Activated T-helper 1 cell treated with anti-CD3 and anti-CD28 coated beads, Interleukin-12 subunit alpha, Interleukin-12 subunit beta, Interleukin-2, Interleukin-4 antibody, amounts not matched to agents 30 ng/mL and 10 ng/mL and 1 ng/mL, durations not matched to agents 14 hours and 24 hours and 36 hours (primary cell): Measurements from ENCODE around the gene ENPEP. TPM values are rescaled to one million over a fixed set of nuclear protein-coding genes. Genes with fewer than 3 reads are reported as not detected.
"Not testable (repeated sequence)": the region's sequence is repeated elsewhere in the genome, so short reads cannot be mapped to it uniquely, and the experiment has no call there.

Experiments used
- DNase-seq: peaks from one replicate; pipeline ENCODE4 v3.0.0; 2021; ENCODE audit warnings: low spot score
- H3K27ac Mint-ChIP-seq: one replicate; pipeline ENCODE4 v1.8.0; 2021; ENCODE audit warnings: mild to moderate bottlenecking, mixed read lengths
- H3K27me3 Mint-ChIP-seq: one replicate; pipeline ENCODE4 v1.8.0; 2022; ENCODE audit warnings: mild to moderate bottlenecking, moderate library complexity, mixed read lengths; ENCODE audit not compliant: insufficient read depth
- H3K36me3 Mint-ChIP-seq: one replicate; pipeline ENCODE4 v1.8.0; 2021; ENCODE audit warnings: low read depth, mixed read lengths
- H3K4me1 Mint-ChIP-seq: one replicate; pipeline ENCODE4 v1.8.0; 2021; ENCODE audit warnings: low read depth, mixed read lengths
- H3K4me3 Mint-ChIP-seq: one replicate; pipeline ENCODE4 v1.8.0; 2021; ENCODE audit warnings: mild to moderate bottlenecking, moderate library complexity, mixed read lengths
- H3K9me3 Mint-ChIP-seq: one replicate; pipeline ENCODE4 v1.8.0; 2021; ENCODE audit warnings: mixed read lengths
- intact Hi-C: fragments of 100-400 bp; cut with micrococcal nuclease; formaldehyde crosslinking; loops from one replicate; pipeline ENCODE4 v1.15.1; 2024
- total RNA-seq: library from RNA; stranded (reverse); gene quantifications from 2 replicates; pipeline ENCODE4 v1.2.3, GENCODE V29; 2022

The ENPEP gene
- total RNA-seq, 1 donor from 2014 or later, result 0.03 TPM

GRCh38 chr4:110467400-110467799 lies 8.6 kb upstream of the ENPEP start:
- H3K9me3 Mint-ChIP-seq, result peaks cover 8% of the 10 kb centered on the region
- peaks cover 8% of the 10 kb centered on the region for H3K4me1 Mint-ChIP-seq
- H3K36me3 Mint-ChIP-seq, result no peaks in the 10 kb centered on the region
- intact Hi-C loops, result no loop called here
- no peaks in the 10 kb centered on the region for H3K27me3 Mint-ChIP-seq
- no peak for DNase-seq
- no peak overlapping the region for H3K4me3 Mint-ChIP-seq
- H3K27ac Mint-ChIP-seq, result no peak overlapping the region

DNA sequence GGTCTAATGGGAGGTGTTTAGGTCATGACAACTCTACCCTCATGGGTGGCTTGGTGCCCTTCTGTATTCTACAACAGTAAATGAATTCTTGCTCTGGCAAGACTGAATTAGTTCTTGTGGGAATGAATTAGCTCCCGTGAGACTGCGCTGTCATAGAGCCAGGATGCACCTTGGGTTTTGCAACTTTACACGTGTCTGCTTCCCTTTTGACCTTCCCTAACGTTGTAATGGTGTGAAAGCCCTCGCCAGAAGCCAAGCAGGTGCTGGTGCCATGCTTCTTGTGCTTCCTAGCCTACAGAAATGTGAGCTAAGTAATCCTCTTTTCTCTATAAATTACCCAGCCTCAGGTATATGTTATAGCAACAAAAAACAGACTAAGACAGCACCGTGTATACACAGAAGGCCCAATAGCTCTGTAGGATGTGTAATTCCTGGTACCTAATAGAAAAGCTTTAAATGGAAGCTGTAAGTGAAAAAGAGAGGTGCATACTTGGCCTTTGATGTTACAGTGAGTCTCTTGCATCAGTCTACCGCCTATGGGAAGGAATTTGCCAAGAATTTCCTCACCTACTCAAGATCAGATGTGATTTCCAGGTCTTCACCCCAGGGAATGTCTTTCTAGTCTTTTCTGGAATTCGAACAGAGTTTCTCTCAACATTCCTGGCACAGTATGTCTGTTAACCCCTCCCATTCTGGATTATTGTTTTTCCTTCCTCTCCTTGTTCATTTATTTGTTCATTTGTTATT lies 3.2 kb upstream of the ENPEP start:
- H3K4me1 Mint-ChIP-seq, result no peaks in the 10 kb centered on the region
- peaks cover 4% of the 10 kb centered on the region for H3K27me3 Mint-ChIP-seq
- H3K4me3 Mint-ChIP-seq, result no peak overlapping the region
- no peak for DNase-seq
- intact Hi-C loops, result no loop called here
- peaks cover 8% of the 10 kb centered on the region for H3K9me3 Mint-ChIP-seq
- H3K36me3 Mint-ChIP-seq, result no peaks in the 10 kb centered on the region
- H3K27ac Mint-ChIP-seq, result no peak overlapping the region

DNA sequence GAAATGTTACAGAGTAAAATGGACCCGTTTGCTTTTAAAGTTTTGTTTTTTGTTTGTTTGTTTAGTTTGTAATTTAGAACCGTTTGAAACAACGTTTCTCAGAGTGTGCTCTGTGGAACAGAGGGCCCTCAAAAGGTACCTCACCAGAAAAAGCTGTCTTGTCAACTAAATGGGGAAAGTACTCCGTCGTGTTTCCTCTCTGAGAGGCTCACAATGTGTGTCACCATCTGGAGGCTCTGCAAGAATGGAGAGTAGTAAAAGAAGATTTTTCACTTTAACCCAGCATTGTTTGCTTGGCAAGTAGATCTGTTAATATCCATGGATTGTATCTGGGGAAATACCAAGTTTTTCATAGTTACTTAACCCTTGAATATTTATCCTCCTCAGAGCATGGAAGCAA lies 1.5 kb upstream of the ENPEP start:
- Mint-ChIP-seq H3K9me3 (peaks cover 2% of the 10 kb centered on the region), H3K27ac (no peak overlapping the region), H3K36me3 (no peaks in the 10 kb centered on the region), H3K4me1 (no peaks in the 10 kb centered on the region), H3K4me3 (no peak overlapping the region), H3K27me3 (peaks cover 8% of the 10 kb centered on the region)
- no peak for DNase-seq
- intact Hi-C loops, result no loop called here

DNA sequence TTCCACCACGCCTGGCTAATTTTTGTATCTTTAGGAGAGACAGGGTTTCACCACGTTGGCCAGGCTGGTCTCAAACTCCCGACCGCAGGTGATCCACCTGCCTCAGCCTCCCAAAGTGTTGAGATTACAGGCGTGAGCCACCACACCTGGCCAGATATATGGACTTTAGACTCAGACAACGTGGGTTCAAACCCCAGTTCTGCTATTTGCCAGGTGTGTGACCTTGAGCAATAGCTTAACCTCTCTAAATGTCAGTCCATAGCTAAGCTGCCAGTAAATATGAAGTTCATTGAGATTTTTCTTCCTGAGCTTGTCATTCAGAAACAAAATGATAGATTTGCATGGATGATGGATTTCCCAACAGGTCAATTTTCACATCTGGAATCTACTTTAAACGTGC lies 875 bp upstream of the ENPEP start:
- H3K4me1 Mint-ChIP-seq, H3K36me3 Mint-ChIP-seq, H3K27me3 Mint-ChIP-seq, intact Hi-C loops, H3K27ac Mint-ChIP-seq, H3K4me3 Mint-ChIP-seq, DNase-seq, H3K9me3 Mint-ChIP-seq: not testable (repeated sequence)

- Mint-ChIP-seq H3K36me3 (no peaks in the 10 kb centered on the region), H3K4me1 (no peaks in the 10 kb centered on the region), H3K9me3 (no peaks in the 10 kb centered on the region), H3K27ac (no peak overlapping the region), H3K4me3 (no peak overlapping the region), H3K27me3 (peaks cover 8% of the 10 kb centered on the region)
- no peak for DNase-seq
- intact Hi-C loops, result no loop called here
Measured at GRCh38 chr4:110477836-110478235, 1.9 kb downstream of the ENPEP start.

DNA sequence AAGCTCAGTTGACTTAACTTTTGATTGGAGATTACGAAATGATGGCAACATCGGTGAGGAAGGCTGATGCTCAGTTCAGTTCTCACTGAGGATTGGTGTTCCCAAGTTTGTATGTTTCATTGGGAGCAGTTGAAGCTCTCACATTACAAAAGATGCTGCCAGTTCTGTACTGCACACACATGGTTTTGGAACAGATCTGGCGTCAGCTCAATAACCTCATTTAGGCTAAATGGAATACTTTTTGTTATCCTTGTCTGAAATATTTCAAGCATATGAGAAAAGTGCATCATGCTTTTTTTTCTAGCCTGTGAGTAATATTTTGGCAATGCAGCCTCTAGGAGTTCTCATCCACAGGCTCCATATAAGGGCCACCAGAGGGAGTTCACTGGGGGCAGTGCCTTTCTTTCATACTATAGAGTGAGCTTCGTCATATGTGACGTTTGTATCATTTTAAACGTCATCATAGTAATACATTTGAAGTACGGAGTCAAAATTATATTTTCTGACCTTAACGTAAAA lies 4.1 kb downstream of the ENPEP start:
- no peaks in the 10 kb centered on the region for H3K36me3 Mint-ChIP-seq
- peaks cover 8% of the 10 kb centered on the region for H3K27me3 Mint-ChIP-seq
- intact Hi-C loops, result no loop called here
- DNase-seq, result no peak
- H3K4me3 Mint-ChIP-seq, result no peak overlapping the region
- H3K4me1 Mint-ChIP-seq, result no peaks in the 10 kb centered on the region
- H3K27ac Mint-ChIP-seq, result no peak overlapping the region
- no peaks in the 10 kb centered on the region for H3K9me3 Mint-ChIP-seq

GRCh38 chr4:110480746-110481271 lies 4.9 kb downstream of the ENPEP start:
- intact Hi-C loops, result no loop called here
- Mint-ChIP-seq H3K4me1 (no peaks in the 10 kb centered on the region), H3K27me3 (peaks cover 5% of the 10 kb centered on the region), H3K9me3 (no peaks in the 10 kb centered on the region), H3K4me3 (no peak overlapping the region), H3K36me3 (no peaks in the 10 kb centered on the region), H3K27ac (no peak overlapping the region)
- DNase-seq, result no peak

GRCh38 chr4:110483516-110483915 lies 7.6 kb downstream of the ENPEP start:
- DNase-seq, result no peak
- Mint-ChIP-seq H3K27me3 (peaks cover 4% of the 10 kb centered on the region), H3K27ac (no peak overlapping the region), H3K9me3 (no peaks in the 10 kb centered on the region), H3K36me3 (no peaks in the 10 kb centered on the region), H3K4me1 (no peaks in the 10 kb centered on the region), H3K4me3 (no peak overlapping the region)
- intact Hi-C loops, result no loop called here

GRCh38 chr4:110484029-110484428 lies 8.1 kb downstream of the ENPEP start:
- Mint-ChIP-seq H3K36me3 (no peaks in the 10 kb centered on the region), H3K27me3 (peaks cover 4% of the 10 kb centered on the region), H3K27ac (no peak overlapping the region), H3K4me1 (no peaks in the 10 kb centered on the region), H3K4me3 (no peak overlapping the region), H3K9me3 (no peaks in the 10 kb centered on the region)
- DNase-seq, result no peak
- intact Hi-C loops, result no loop called here

DNA sequence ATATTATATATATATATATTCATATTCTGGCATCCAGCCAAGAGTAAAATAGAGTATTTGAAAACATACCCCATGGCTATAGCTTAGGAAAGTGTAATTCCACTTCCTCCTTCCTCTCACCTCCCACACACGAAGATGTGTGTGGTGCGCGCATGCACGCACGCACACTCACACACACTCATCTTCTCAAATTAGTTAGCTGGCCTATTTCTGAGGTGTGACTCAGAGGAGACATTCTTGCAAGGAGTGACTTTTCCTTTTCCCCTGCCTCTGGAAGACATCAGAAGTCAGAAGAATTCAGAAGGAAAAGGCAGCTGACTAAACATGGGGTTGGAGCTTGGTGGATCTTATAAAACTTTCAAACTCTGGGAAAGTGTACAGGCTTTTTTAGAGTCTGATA lies 8.8 kb downstream of the ENPEP start:
- intact Hi-C loops, result no loop called here
- Mint-ChIP-seq H3K4me1 (no peaks in the 10 kb centered on the region), H3K27ac (no peak overlapping the region), H3K9me3 (no peaks in the 10 kb centered on the region), H3K4me3 (no peak overlapping the region), H3K36me3 (no peaks in the 10 kb centered on the region), H3K27me3 (peaks cover 4% of the 10 kb centered on the region)
- DNase-seq, result no peak

- no peaks in the 10 kb centered on the region for H3K36me3 Mint-ChIP-seq
- peaks cover 7% of the 10 kb centered on the region for H3K27me3 Mint-ChIP-seq
- intact Hi-C loops, result no loop called here
- no peaks in the 10 kb centered on the region for H3K9me3 Mint-ChIP-seq
- no peak for DNase-seq
- H3K4me1 Mint-ChIP-seq, result no peaks in the 10 kb centered on the region
- H3K4me3 Mint-ChIP-seq, result no peak overlapping the region
- no peak overlapping the region for H3K27ac Mint-ChIP-seq
Measured at GRCh38 chr4:110485452-110485851, 9.5 kb downstream of the ENPEP start.

- Mint-ChIP-seq H3K4me1 (no peaks in the 10 kb centered on the region), H3K4me3 (no peak overlapping the region), H3K27ac (no peak overlapping the region), H3K27me3 (peaks cover 9% of the 10 kb centered on the region), H3K36me3 (no peaks in the 10 kb centered on the region), H3K9me3 (no peaks in the 10 kb centered on the region)
- no peak for DNase-seq
- intact Hi-C loops, result no loop called here
Measured at GRCh38 chr4:110486256-110486655, 10.3 kb downstream of the ENPEP start.

DNA sequence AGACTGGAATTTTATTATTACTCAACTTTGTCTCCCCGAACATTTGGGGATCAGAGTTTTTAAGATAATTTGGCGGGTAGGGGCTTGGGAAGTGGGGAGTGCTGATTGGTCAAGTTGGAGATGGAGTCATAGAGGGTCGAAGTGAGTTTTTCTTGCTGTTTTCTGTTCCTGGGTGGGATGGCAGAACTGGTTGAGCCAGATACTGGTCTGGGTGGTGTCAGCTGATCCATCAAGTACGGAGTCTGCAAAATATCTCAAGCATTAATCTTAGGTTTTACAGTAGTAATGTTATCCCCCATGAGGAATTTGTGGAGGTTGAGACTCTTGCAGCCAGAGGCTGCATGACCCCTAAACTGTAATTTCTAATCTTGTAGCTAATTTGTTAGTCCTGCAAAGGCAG lies 10.9 kb downstream of the ENPEP start:
- H3K27me3 Mint-ChIP-seq, H3K9me3 Mint-ChIP-seq, H3K4me1 Mint-ChIP-seq, H3K4me3 Mint-ChIP-seq, DNase-seq, H3K27ac Mint-ChIP-seq, H3K36me3 Mint-ChIP-seq, intact Hi-C loops: not testable (repeated sequence)
